Endothelial cell of umbilical vein (primary cell): Measurements from ENCODE around the gene LTBP2. TPM values are rescaled to one million over a fixed set of nuclear protein-coding genes. Genes with fewer than 3 reads are reported as not detected.

ENCODE experiments used
- BruUV-seq: library from RNA; stranded (reverse); fragments of 400-500 nt; replicated peaks from 2 replicates; lab custom pipeline; 2021; lab: Mats Ljungman, UMichigan
- CTCF ChIA-PET: fragments of 300-600, 350-600 bp; sonication (Branson Sonifier 250); formaldehyde crosslinking; loops from one replicate; lab custom pipeline; 2021; ENCODE audit warnings: antibody characterized with exemption, inconsistent platforms; lab: Charles Lee
- POLR2A ChIA-PET: fragments of 300-600, 350-600 bp; sonication (Branson Sonifier 250); formaldehyde crosslinking; loops from one replicate; lab custom pipeline; 2021; ENCODE audit warnings: antibody characterized with exemption, inconsistent platforms; lab: Charles Lee
- DNase-seq: peaks from one replicate; pipeline ENCODE4 v3.0.0-alpha.2; 2011; ENCODE audit warnings: low read depth, low spot score
- FAIRE-seq: peaks from 2 replicates; lab custom pipeline; 2011; peaks lifted over from hg19 to GRCh38; lab: Jason Lieb, UNC
- H2AFZ ChIP-seq: 2 replicates; pipeline ENCODE4 v1.6.0; 2012; ENCODE audit warnings: low read depth, low read length, control low read depth, inconsistent platforms
- H3K27ac ChIP-seq: 2 replicates; pipeline ENCODE4 v1.5.1; 2011; ENCODE audit warnings: low read depth, mild to moderate bottlenecking, control low read depth, low read length, moderate library complexity; ENCODE audit not compliant: insufficient read depth
- H3K27me3 ChIP-seq, 2 experiments: 2 replicates each; pipeline versions ENCODE4 v1.6.0 to v1.6.1; 2011; ENCODE audit warnings: low read length in 2 of 2, mixed read lengths in 1 of 2; ENCODE audit not compliant: control insufficient read depth in 2 of 2, insufficient read depth in 2 of 2
- H3K36me3 ChIP-seq, 2 experiments: 2 replicates in 1 of 2; 3 replicates in 1 of 2; pipeline ENCODE4 v1.5.1; 2011; ENCODE audit warnings: low read length in 2 of 2, mild to moderate bottlenecking in 1 of 2, moderate library complexity in 1 of 2; ENCODE audit not compliant: control insufficient read depth in 2 of 2, insufficient read depth in 2 of 2; ENCODE audit errors: extremely low read depth in 1 of 2
- H3K4me1 ChIP-seq: 3 replicates; pipeline ENCODE4 v1.5.1; 2011; ENCODE audit warnings: mild to moderate bottlenecking, low read length; ENCODE audit not compliant: control insufficient read depth, insufficient read depth; ENCODE audit errors: extremely low read depth
- H3K4me2 ChIP-seq: 2 replicates; pipeline ENCODE4 v1.6.1; 2011; ENCODE audit warnings: low read length, control low read depth, mixed read lengths; ENCODE audit not compliant: insufficient read depth
- H3K4me3 ChIP-seq, 3 experiments: fragments of 200-600 bp in 1 of 3; sonication (generic), shearing (Covaris generic) in 1 of 3; replicated peaks in 1 of 3; 2 replicates each; pipeline ENCODE4 v1.5.1; 2011 to 2016; ENCODE audit warnings: control low read depth in 3 of 3, low read length in 3 of 3, mild to moderate bottlenecking in 2 of 3, inconsistent platforms in 1 of 3, low read depth in 1 of 3, moderate library complexity in 1 of 3; ENCODE audit not compliant: insufficient read depth in 1 of 3
- H3K79me2 ChIP-seq: 2 replicates; pipeline ENCODE4 v1.6.0; 2012; ENCODE audit warnings: low read length, inconsistent platforms; ENCODE audit not compliant: control insufficient read depth, insufficient read depth
- H3K9ac ChIP-seq: replicated peaks from 2 replicates; pipeline ENCODE3; 2011; ENCODE audit warnings: low read length, control low read depth; ENCODE audit not compliant: insufficient read depth; ENCODE audit errors: extremely low read depth
- H3K9me1 ChIP-seq: replicated peaks from 3 replicates; pipeline ENCODE4 v1.6.0; 2011; ENCODE audit warnings: mild to moderate bottlenecking, low read length; ENCODE audit not compliant: control insufficient read depth, insufficient read depth; ENCODE audit errors: extremely low read depth
- H3K9me3 ChIP-seq: replicated peaks from 2 replicates; pipeline ENCODE4 v1.5.1; 2012; ENCODE audit warnings: low read length, inconsistent platforms; ENCODE audit not compliant: control insufficient read depth, insufficient read depth
- H4K20me1 ChIP-seq: replicated peaks from 2 replicates; pipeline ENCODE3; 2011; ENCODE audit warnings: mild to moderate bottlenecking, low read length; ENCODE audit not compliant: control insufficient read depth, insufficient read depth; ENCODE audit errors: extremely low read depth
- CTCF ChIP-seq, 2 donors: IDR thresholded peaks; 1 replicate in 1 of 2; 2 replicates in 1 of 2; pipeline ENCODE4 v1.5.1; 2011; ENCODE audit warnings: low read length in 2 of 2, mild to moderate bottlenecking in 2 of 2, moderate library complexity in 2 of 2, control low read depth in 1 of 2, inconsistent platforms in 1 of 2, low read depth in 1 of 2; ENCODE audit not compliant: insufficient read depth in 1 of 2; ENCODE audit errors: extremely low read depth in 1 of 2
- EZH2 ChIP-seq: IDR thresholded peaks from 2 replicates; pipeline ENCODE4 v1.6.1; 2012; ENCODE audit warnings: borderline replicate concordance, low read depth, mild to moderate bottlenecking, moderate library complexity, low read length, inconsistent platforms; ENCODE audit not compliant: severe bottlenecking
- FOS ChIP-seq: IDR thresholded peaks from 2 replicates; pipeline ENCODE4 v1.6.1; 2011; ENCODE audit warnings: mild to moderate bottlenecking, low read length, moderate library complexity, borderline replicate concordance; ENCODE audit not compliant: insufficient read depth
- GATA2 ChIP-seq: IDR thresholded peaks from 2 replicates; pipeline ENCODE4 v1.7.0; 2011; ENCODE audit warnings: low read depth, mild to moderate bottlenecking, moderate library complexity, mixed read lengths, low read length; ENCODE audit not compliant: insufficient read length, insufficient read depth
- JUN ChIP-seq: IDR thresholded peaks from 2 replicates; pipeline ENCODE4 v1.6.1; 2011; ENCODE audit warnings: borderline replicate concordance, low read depth; ENCODE audit not compliant: insufficient read length, insufficient read depth
- MAX ChIP-seq: IDR thresholded peaks from 2 replicates; pipeline ENCODE4 v1.6.1; 2011; ENCODE audit not compliant: insufficient read depth, insufficient read length
- MYC ChIP-seq: IDR thresholded peaks from one replicate; pipeline ENCODE4 v1.6.1; 2011; ENCODE audit warnings: mild to moderate bottlenecking, low read depth, low read length
- POLR2A ChIP-seq: IDR thresholded peaks from 2 replicates; pipeline ENCODE4 v1.6.1; 2012; ENCODE audit warnings: low read depth, mild to moderate bottlenecking, control low read depth, low read length
- POLR2AphosphoS5 ChIP-seq: IDR thresholded peaks from 2 replicates; pipeline ENCODE4 v1.6.1; 2012; ENCODE audit warnings: low read depth, mild to moderate bottlenecking, control low read depth, low read length, moderate library complexity; ENCODE audit not compliant: insufficient read depth
- dilution Hi-C: fragments of 300-500 bp; cut with MboI; formaldehyde crosslinking; loops from one replicate; pipeline ENCODE4 v1.15.0; 2019; ENCODE audit warnings: low sequenced_read_pairs; ENCODE audit not compliant: extremely low pct_ligation_motif_present
- intact Hi-C: fragments of 100-400 bp; cut with micrococcal nuclease; formaldehyde crosslinking; loops from one replicate; pipeline ENCODE4 v1.10.0; 2022
- polyA plus RNA-seq, 4 experiments: library from polyadenylated mRNA; depleted of rRNA in 3 of 4; stranded (reverse) in 3 of 4; unstranded in 1 of 4; fragments of >200 nt; gene quantifications; 2 replicates each; pipeline versions ENCODE4 v1.2.1 to v1.2.3, GENCODE V29; 2011 to 2012; ENCODE audit warnings: missing spikeins in 1 of 4
- total RNA-seq: library from RNA; stranded (reverse); gene quantifications from 2 replicates; pipeline ENCODE4 v1.2.3, GENCODE V29; 2021

Gene LTBP2
- total and polyA plus RNA-seq, 2 donors (not counting 3 experiments of a cell fraction or from before 2014, with no cell fraction given), result 209 to 268 TPM

DNA sequence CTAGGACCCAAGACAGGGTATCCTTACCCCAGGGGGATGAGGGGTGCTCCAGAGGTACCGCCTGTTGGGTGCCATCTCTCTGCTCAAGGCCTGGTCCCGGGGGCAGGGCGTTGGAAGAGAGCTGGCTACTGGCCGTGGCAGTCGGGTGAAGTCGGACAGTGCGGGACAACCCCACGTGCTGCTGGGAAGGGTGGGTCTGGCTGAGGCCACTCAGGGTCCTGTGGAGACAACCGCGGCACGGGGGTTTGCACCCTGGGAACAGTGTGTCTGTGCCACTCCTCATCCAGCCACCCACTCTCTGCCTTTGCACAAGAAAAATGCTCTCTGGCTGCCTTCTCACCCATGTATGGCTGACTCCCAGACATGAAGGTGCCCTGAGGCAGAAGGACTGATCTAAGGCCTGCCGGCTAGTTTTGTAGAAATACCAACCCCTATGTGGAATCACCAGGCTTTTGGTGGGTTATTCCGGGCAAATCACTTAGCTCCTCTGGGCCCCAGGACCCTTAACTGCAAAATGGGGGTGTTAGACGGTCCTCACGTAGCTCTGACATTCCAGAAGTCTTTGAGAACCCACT lies 56.5 kb downstream of the LTBP2 start:
- Histone ChIP-seq H3K4me3 (no peak overlapping the region), H3K4me1 (peaks cover 32% of the 10 kb centered on the region), H3K79me2 (peaks cover 60% of the 10 kb centered on the region), H3K9me3 (no peaks in the 10 kb centered on the region), H3K27ac (no peak overlapping the region), H3K36me3 (peaks cover 13 to 22% of the 10 kb centered on the region in 2 experiments), H4K20me1 (no peaks in the 10 kb centered on the region), H3K27me3 (no peaks in the 10 kb centered on the region), H2AFZ (no peak overlapping the region), H3K9me1 (no peaks in the 10 kb centered on the region), H3K4me2 (no peak overlapping the region), H3K9ac (no peak overlapping the region)
- ChIA-PET CTCF (no interaction called here), POLR2A (no interaction called here)
- intact Hi-C loops (no loop called here), dilution Hi-C loops (no loop called here)
- DNase-seq (no peak), FAIRE-seq (no peak)
- TF ChIP-seq EZH2 (no peak), CTCF (IDR thresholded peaks at IDR 0.05; ENCODE audit: extremely low read depth in 1 of 2, insufficient read depth in 1 of 2, low read depth in 1 of 2, low read length in 2 of 2) (no peak), MYC (no peak), JUN (no peak), POLR2A (no peak), FOS (no peak), GATA2 (no peak), MAX (no peak), POLR2AphosphoS5 (no peak)
- no TSS peak for BruUV-seq
